ENCODE results near the gene UTY. TPM values are rescaled to one million over a fixed set of nuclear protein-coding genes. Genes with fewer than 3 reads are reported as not detected.

Gene UTY
- total RNA-seq = not detected
- long read RNA-seq = 0 reads

DNA sequence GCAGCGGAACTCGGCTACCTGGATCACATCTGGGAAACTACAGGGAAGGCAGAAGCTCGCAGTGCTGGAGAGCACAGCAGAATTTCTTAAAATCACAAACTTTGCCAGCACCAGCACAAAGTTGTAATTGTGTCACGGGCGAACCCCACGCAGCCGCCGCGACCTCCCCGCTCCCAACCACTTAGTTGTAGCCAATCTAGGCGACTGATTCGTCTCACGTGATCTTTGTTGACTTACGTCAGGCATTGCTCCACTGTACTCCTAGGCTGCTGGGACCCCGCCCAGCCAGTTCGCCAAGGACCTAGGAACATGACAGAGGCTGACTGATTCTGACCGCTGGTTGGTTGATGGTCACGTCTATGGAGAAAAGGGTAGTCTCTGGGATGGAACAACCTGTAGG lies at the start of gene UTY:
UTY (minus strand) TSS at position 206 of the 400 bp plus-strand sequence. CDS start 368 bp downstream, outside the sequence.
- no peak for DNase-seq (ENCODE audit: low spot score)

DNA sequence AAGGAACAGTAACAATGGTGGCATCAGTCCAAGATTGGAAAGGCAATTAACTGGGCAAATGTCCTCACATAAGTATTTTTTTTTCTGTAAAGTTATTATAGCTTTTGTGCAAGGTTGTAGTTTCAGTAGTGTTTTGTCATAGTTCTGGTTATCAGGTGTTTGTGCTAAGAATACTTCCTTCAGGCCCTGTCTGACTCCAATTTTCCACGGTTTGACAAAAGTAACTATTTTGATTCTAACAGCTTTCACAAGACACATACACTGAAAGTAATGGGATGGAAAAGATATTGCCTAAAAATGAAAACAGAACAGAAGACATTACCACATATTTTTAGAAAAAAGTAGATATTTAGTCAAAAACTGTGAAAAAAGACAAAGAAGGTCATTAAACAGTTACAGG lies 40.6 kb upstream of the UTY start:
- no peak for DNase-seq (ENCODE audit: low spot score)

GRCh38 chrY:13501215-13501614 lies 21.4 kb upstream of the UTY start:
- DNase-seq (ENCODE audit: low spot score) = no peak

DNA sequence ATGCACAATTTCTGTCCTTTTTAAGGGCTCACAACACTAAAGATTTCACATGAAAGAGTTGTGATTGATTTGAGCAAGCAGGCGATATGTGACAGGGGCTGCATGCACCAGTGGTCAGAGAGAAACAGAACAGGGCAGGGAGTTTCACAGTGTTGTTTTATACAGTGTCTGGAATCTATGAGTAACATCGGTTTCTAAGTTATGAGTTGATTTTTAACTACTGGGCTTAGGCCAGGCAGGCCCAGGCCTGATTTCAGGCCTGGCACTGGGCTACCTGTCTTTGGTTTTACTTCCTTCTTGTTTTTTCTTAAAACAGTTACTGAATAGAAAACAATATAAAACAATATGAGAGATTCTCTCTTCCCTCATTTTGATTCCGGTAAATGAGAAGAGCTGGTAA lies 13.9 kb upstream of the UTY start:
- no peak for DNase-seq (ENCODE audit: low spot score)

DNA sequence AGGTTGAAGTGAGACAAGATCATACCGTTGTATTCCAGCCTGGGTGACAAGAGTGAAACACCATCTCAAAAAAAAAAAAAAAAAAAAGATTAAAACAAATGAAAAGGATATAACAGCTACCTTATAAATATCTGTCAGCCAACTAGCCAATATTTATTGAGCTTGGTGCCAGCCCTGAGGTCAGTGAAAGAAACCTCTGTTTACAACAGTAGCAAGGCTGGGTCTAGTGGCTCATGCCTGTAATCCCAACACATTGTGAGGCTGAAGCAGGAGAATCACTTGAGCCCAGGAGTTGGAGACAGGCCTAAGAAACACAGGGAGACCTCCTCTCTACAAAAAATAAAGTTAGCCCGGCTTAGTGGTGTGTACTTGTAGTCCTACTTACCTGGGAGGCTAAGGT lies 12.6 kb upstream of the UTY start:
- DNase-seq (ENCODE audit: low spot score) = no peak

DNA sequence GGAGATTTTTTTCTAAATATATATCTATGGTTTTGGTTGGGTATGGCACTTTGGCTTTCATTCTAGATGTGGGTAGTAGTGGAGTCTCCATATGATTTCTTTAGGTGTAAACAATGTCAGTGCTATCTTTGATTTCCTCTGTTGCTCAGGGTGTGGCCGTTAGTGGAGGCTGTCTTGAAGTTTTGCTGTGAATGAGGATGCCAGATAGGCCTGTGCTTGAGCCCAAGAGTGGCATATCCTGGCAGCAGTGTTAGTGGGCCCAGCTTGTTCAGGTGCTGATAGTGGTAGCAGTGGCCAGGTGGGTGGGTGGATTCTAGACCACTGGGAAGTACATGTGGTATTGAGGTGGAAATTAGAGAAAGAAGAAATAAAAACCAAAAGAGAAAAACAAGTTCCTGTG lies 8.9 kb upstream of the UTY start:
- DNase-seq (ENCODE audit: low spot score) = no peak

GRCh38 chrY:13479121-13479711 lies 617 bp downstream of the UTY start:
- no peak for DNase-seq (ENCODE audit: low spot score)

GRCh38 chrY:13478126-13478785 lies 1.6 kb downstream of the UTY start:
- no peak for DNase-seq (ENCODE audit: low spot score)

DNA sequence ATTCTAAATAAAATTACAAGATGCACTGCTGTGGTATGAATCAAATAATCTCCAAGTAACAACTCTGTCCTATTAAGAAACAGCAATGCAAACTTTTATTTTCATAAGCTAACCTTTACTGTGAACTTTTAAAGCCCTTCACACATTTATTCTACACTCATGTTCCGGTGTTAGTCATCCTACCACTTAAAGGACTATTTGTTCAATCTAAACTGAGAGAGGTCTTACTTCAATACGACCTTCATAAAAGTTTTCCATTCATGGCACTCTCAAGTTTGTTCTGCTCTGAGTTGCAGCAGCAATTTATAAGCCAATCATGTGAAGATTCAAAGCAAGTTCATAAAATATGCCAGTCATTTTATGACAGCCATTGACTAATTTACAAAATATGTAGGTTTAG lies 4.8 kb downstream of the UTY start:
- DNase-seq (ENCODE audit: low spot score) = no peak

GRCh38 chrY:13451572-13451971 lies 28.3 kb downstream of the UTY start:
- DNase-seq (ENCODE audit: low spot score) = no peak

- no peak for DNase-seq (ENCODE audit: low spot score)
These were observed 29.2 kb downstream of the UTY start for GRCh38 chrY:13450596-13451130.

- DNase-seq (ENCODE audit: low spot score) = no peak
These were observed 34.3 kb downstream of the UTY start for GRCh38 chrY:13445566-13445965.

DNA sequence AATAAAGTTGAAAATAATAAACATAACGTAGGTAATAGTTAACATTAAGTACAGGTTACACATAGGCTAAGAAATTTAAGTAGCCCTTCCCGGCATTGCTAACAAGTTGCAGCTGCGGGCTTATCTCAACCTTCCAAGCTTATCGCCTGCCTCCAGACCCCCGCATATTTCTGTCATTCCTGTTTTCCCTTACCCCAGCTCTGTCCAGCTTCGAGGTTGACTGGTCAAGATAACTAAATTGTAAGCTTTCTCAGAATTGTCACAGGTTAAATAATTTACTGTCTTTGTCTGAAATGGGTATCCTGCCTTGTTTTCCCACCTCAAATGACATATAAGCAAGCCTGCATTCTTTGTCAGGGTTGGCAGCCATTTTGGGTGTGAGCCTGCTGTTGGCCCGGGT lies 36.7 kb downstream of the UTY start:
- DNase-seq (ENCODE audit: low spot score) = no peak

DNA sequence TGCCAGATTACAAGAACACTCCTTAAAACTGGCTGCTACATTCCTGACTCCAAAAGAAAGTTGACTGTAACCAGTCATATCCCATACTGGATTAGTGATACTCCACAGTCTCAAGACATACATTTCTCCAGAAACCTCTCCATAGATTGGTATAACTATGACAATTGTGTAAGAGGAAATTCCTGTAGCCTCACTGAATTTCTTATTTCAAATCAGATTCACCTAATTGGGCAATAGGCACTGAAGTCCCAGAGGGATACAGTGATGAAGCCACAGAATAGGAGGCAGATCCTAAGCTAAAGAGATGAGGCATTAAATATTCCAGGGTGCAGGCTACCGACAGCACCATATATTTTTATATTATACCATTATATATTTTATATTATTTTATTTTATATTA lies 39.0 kb downstream of the UTY start:
- no peak for DNase-seq (ENCODE audit: low spot score)

DNA sequence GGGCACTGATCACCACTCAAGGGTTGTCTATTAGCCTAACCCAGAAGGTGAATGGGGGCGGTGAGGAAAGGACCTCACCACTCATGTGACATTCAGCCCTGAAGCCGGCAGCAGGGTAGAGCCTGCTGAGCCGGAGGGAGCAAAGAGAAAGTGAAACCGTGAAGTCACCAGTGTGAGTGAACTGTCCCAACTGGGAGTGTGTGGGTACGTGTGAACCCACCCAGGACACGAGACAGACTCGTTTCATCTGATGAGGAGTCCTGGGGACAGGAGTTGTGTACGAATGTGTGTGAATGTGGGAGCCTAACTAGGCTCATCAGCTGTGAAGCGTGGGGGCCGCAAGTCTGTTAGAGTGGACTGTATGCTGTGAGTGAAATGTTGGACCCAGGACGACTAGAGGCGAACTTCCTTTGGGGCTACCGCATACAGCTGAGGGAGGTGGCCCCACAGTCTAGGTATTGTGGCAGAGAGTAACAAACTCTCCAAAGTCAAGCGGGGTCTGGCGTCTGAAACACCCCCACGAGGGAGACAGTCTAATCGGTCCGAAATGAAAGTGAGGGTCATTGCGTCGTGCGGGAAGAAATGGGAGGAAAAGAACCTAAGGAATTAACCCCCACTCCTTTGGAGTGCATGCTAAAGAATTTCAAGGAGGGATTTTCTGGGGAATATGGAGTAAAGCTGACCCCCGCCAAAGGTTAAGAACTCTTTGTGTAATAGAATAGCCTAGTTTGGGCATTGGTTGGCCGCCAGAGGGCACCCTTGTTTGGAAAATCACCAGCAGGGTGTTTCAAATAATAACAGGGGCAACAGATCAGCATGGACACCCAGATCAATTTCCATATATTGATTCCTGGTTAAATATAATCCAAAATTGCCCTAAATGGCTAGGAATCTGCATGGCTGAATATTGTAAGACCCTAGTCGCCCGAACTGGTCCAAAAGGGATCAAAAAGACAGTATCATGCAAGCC lies 43.6 kb downstream of the UTY start:
- no peak for DNase-seq (ENCODE audit: low spot score)

DNA sequence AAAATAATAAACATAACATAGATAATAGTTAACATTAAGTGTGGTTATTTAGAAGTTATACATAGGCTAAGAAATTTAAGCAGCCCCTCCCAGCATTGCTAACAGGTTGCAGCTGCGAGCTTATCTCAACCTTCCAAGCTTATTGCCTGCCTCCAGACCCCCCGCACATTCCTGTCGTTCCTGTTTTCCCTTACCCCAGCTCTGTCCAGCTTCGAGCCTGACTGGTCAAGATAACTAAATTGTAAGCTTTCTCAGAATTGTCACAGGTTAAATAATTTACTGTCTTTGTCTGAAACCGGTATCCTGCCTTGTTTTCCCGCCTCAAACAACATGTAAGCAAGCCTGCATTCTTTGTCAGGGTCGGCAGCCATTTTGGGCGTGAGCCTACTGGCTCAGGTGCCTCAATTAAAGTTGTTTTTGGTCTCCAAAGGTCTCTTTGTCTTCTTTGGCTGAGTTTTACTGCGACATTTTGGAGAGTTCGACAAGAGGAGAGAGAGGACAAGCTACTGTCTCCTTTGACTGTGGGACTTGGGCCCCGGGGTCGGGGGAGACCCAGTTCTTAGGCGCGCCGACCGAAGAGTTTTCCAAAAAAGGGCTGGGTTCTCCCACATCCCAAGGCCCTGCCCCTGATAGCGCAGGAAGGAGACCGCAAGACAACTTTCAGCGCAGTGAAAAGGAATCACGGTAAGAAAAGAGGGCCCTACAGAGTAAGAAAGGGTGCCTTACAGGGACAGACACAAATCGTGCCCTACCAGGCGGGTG lies 44.4 kb downstream of the UTY start:
- DNase-seq (ENCODE audit: low spot score) = no peak

- DNase-seq (ENCODE audit: low spot score) = no peak
These were observed 47.4 kb downstream of the UTY start for GRCh38 chrY:13432293-13433025.

- DNase-seq (ENCODE audit: low spot score) = no peak
These were observed 50.3 kb downstream of the UTY start for GRCh38 chrY:13429551-13429950.

GRCh38 chrY:13423281-13423732 lies 56.5 kb downstream of the UTY start:
- DNase-seq (ENCODE audit: low spot score) = no peak
